ENCODE measurements around the gene WDR64. TPM values are rescaled to one million over a fixed set of nuclear protein-coding genes. Genes with fewer than 3 reads are reported as not detected.

The WDR64 gene
- total and polyA plus RNA-seq, 2 of the 4 experiments (the other 2 are of a cell fraction): not detected

GRCh38 chr1:241641773-241642592, 10.1 kb upstream of the WDR64 start:
- ChIA-PET POLR2A (ENCODE audit: unreplicated experiment) (no interaction called here), CTCF (interaction anchor here (0.7 kb wide), 1 partner anchor 259 kb away, joined by 3 read pairs; no protein-coding TSS in a partner anchor)
- Histone ChIP-seq H3K27ac (ENCODE audit: insufficient read depth, low read length) (no peak overlapping the region), H2AFZ (replicated peaks; ENCODE audit: low read length, poor library complexity) (no peak overlapping the region), H2BK20ac (ENCODE audit: low read depth, low read length) (no peak overlapping the region), H2BK15ac (ENCODE audit: low read depth, low read length) (no peak overlapping the region), H4K91ac (ENCODE audit: insufficient read depth, low read depth, low read length) (0 out of 2 replicates have a peak overlapping the region, but pooled peaks have one; percentile 15), H3K9me3 (ENCODE audit: control insufficient read depth, insufficient read depth, low read length) (no peaks in the 10 kb centered on the region), H3K79me1 (ENCODE audit: low read depth in 1 of 2, low read length in 2 of 2) (peaks cover 11 to 15% of the 10 kb centered on the region in 2 experiments), H4K20me1 (ENCODE audit: insufficient read depth, low read length) (0 out of 2 replicates have a peak, but pooled peaks cover 6% of the 10 kb centered on the region), H3K4me2 (ENCODE audit: low read depth, low read length) (no peak overlapping the region), H3K9ac (ENCODE audit: low read depth, low read length) (no peak overlapping the region), H3K9me1 (ENCODE audit: insufficient read depth, low read length) (peaks cover 8% of the 10 kb centered on the region; the same call in 1 of the 2 replicates), H3K27me3 (ENCODE audit: control insufficient read depth, insufficient read depth, low read length) (no peaks in the 10 kb centered on the region), H4K5ac (ENCODE audit: low read depth, low read length) (no peak overlapping the region), H4K8ac (ENCODE audit: low read depth in 2 of 2, low read length in 2 of 2) (peak overlapping the region in 1 of 2 experiments; percentile 52; a peak in 1 of 4 replicates), H3K4me3 (ENCODE audit: insufficient read depth, low read depth, low read length) (no peak overlapping the region), H3K4me1 (ENCODE audit: control insufficient read depth, insufficient read depth, low read length) (peaks cover 6% of the 10 kb centered on the region), H2BK120ac (ENCODE audit: low read depth, low read length) (no peak overlapping the region), H3K4ac (ENCODE audit: low read depth, low read length) (peak overlapping the region; percentile 57; the same call in 1 of the 2 replicates), H2AK5ac (ENCODE audit: low read depth, low read length) (0 out of 2 replicates have a peak overlapping the region, but pooled peaks have one; percentile 4), H3K56ac (ENCODE audit: extremely low read depth, insufficient read depth, low read length) (peak overlapping the region; percentile 47; the same call in 1 of the 2 replicates), H3K36me3 (ENCODE audit: control insufficient read depth, insufficient read depth, low read length) (no peaks in the 10 kb centered on the region), H3K18ac (ENCODE audit: low read depth, low read length) (peak overlapping the region; percentile 37; the same call in 1 of the 2 replicates), H2AK9ac (replicated peaks; ENCODE audit: low read depth, low read length, poor library complexity) (no peak overlapping the region), H2BK5ac (ENCODE audit: low read depth, low read length, poor library complexity, severe bottlenecking) (peak overlapping the region; percentile 72), H3K23ac (ENCODE audit: low read depth, low read length) (no peak overlapping the region), H3K14ac (replicated peaks; ENCODE audit: low read depth, low read length) (no peak overlapping the region)
- in situ Hi-C loops (cut with MboI; ENCODE audit: low sequenced_read_pairs) (no loop called here), dilution Hi-C loops (cut with HindIII; ENCODE audit: low sequenced_read_pairs, unreplicated experiment) (no loop called here), intact Hi-C loops (cut with micrococcal nuclease) (no loop called here)
- ATAC-seq (ENCODE audit: low read depth) (no peak), DNase-seq (peak; percentile 45)
- WGBS, 2 experiments (ENCODE audit: extremely low coverage in 2 of 2, insufficient read length in 1 of 2): 72% methylated on average over 3 of the region's 12 CpGs; no CpG with 5 or more reads in 1 of the 2 experiments
- no TSS peak for BruUV-seq (replicated peaks)
- TF ChIP-seq BHLHE40 (IDR thresholded peaks at IDR 0.05; ENCODE audit: low read depth, low read length): no peak
- TF ChIP-seq RCOR1 (IDR thresholded peaks at IDR 0.05; ENCODE audit: insufficient replicate concordance, low read length): peak; percentile 29
- no peak for TF ChIP-seq RAD21 (IDR thresholded peaks at IDR 0.05; ENCODE audit: low read length)
- TF ChIP-seq NFE2L2 (IDR thresholded peaks at IDR 0.05; ENCODE audit: low read depth, low read length): peak; percentile 68; the same call in 1 of the 2 replicates
- no peak for TF ChIP-seq CTCF (conservative IDR thresholded peaks at IDR 0.05; ENCODE audit: low read depth, low read length)
- TF ChIP-seq RFX5 (IDR thresholded peaks at IDR 0.05; ENCODE audit: low read depth, low read length): no peak
